Measurements from ENCODE around the gene GPATCH11.

The GPATCH11 gene

GRCh38 chr2:37104178-37104577 is 19.9 kb downstream of the GPATCH11 start:
- no peak for TF ChIP-seq POLR2A (IDR thresholded peaks at IDR 0.05; ENCODE audit: extremely low read depth, insufficient read length)
- no peak for TF ChIP-seq MAX (IDR thresholded peaks at IDR 0.05; ENCODE audit: low read depth, low read length)
- TF ChIP-seq MYC (IDR thresholded peaks at IDR 0.05; ENCODE audit: low read depth, low read length): no peak
- no peak for TF ChIP-seq CTCF (IDR thresholded peaks at IDR 0.05; ENCODE audit: low read depth, low read length)
- H3K4me3 ChIP-seq (ENCODE audit: low read depth, low read length): no peak overlapping the region
- DNase-seq (ENCODE audit: low read depth): no peak

- no peak for DNase-seq (ENCODE audit: low read depth)
- TF ChIP-seq POLR2A (IDR thresholded peaks at IDR 0.05; ENCODE audit: extremely low read depth, insufficient read length): no peak
- TF ChIP-seq MYC (IDR thresholded peaks at IDR 0.05; ENCODE audit: low read depth, low read length): no peak
- TF ChIP-seq CTCF (IDR thresholded peaks at IDR 0.05; ENCODE audit: low read depth, low read length): no peak
- no peak for TF ChIP-seq MAX (IDR thresholded peaks at IDR 0.05; ENCODE audit: low read depth, low read length)
These were observed 20.8 kb downstream of the GPATCH11 start for GRCh38 chr2:37105150-37105549.

GRCh38 chr2:37109523-37109922 is 25.2 kb downstream of the GPATCH11 start:
- no peak for DNase-seq (ENCODE audit: low read depth)
- TF ChIP-seq MAX (IDR thresholded peaks at IDR 0.05; ENCODE audit: low read depth, low read length) (no peak), POLR2A (IDR thresholded peaks at IDR 0.05; ENCODE audit: extremely low read depth, insufficient read length) (no peak), CTCF (IDR thresholded peaks at IDR 0.05; ENCODE audit: low read depth, low read length) (no peak), MYC (IDR thresholded peaks at IDR 0.05; ENCODE audit: low read depth, low read length) (no peak)

More at GRCh38 chr2:37105150-37105549, 20.8 kb downstream of the GPATCH11 start:
- no peak overlapping the region for H3K4me3 ChIP-seq (ENCODE audit: low read depth, low read length)

DNA sequence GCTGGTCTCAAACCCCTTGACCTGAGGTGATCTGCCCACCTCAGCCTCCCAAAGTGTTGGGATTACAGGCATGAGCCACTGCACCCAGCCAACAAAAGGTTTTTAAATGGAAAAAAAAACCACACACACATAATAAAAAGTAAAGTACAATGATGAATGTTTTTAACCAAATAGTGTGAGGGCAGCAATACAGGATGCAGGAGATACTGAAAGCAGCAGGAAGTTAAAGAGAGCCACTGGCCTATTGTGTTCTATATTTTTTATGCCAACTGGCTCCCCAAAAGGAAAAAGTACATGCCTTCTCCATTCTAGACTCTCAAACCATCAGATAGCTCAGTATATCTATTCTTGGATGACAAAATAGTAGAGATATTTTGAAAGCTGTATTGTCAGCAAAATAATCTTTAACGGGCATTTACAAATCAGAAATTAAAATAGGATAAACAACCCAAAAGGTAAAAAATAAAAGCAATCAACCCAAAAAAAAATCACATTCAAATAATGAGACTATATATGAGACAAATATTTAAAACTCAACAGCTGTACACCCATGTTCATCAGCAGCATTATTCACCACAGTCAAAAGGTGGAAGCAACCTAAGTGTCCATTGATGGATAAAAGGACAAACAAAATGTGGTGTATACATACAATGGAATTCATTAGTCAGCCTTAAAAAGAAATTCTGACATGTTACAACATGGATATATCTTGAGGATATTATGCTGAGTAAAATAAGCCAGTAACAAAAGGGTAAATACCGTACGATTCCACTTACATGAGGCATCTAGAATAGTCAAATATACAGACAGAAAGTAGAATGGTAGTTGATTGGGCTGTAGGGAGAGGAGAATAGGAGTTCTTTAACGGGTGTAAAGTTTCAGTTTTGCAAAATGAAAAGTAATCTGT is 26.2 kb downstream of the GPATCH11 start:
- DNase-seq (ENCODE audit: low read depth): no peak
- TF ChIP-seq MYC (IDR thresholded peaks at IDR 0.05; ENCODE audit: low read depth, low read length): no peak
- no peak overlapping the region for H3K4me3 ChIP-seq (ENCODE audit: low read depth, low read length)

More at GRCh38 chr2:37109523-37109922, 25.2 kb downstream of the GPATCH11 start:
- no peak overlapping the region for H3K4me3 ChIP-seq (ENCODE audit: low read depth, low read length)

- H3K4me3 ChIP-seq (ENCODE audit: low read depth, low read length): no peak overlapping the region
- DNase-seq (ENCODE audit: low read depth): no peak
- TF ChIP-seq POLR2A (IDR thresholded peaks at IDR 0.05; ENCODE audit: extremely low read depth, insufficient read length) (no peak), CTCF (IDR thresholded peaks at IDR 0.05; ENCODE audit: low read depth, low read length) (no peak), MYC (IDR thresholded peaks at IDR 0.05; ENCODE audit: low read depth, low read length) (no peak), MAX (IDR thresholded peaks at IDR 0.05; ENCODE audit: low read depth, low read length) (no peak)
These were observed 27.6 kb downstream of the GPATCH11 start for GRCh38 chr2:37111958-37112357.

DNA sequence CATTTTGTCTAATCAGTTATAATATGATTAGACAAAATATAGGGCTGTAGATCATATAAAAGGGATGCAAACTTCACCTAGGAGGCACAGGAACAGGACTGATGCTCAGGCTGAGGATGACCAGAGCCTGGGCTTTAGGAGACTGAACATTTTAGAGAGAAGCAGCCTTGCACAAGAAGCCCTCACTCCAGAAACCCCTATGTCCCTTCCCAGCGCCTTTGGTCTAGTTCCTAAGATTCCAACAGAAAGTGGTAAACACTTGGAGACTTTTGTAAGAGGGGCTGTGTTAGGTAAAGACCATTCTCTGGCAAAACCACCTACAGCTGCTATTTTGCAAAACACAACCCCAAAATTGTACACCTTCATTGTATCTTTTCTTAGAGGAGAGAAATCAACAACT is 33.2 kb downstream of the GPATCH11 start:
- H3K4me3 ChIP-seq (ENCODE audit: low read depth, low read length): no peak overlapping the region
- DNase-seq (ENCODE audit: low read depth): no peak
- TF ChIP-seq POLR2A (IDR thresholded peaks at IDR 0.05; ENCODE audit: extremely low read depth, insufficient read length) (no peak), MAX (IDR thresholded peaks at IDR 0.05; ENCODE audit: low read depth, low read length) (no peak), MYC (IDR thresholded peaks at IDR 0.05; ENCODE audit: low read depth, low read length) (no peak), CTCF (IDR thresholded peaks at IDR 0.05; ENCODE audit: low read depth, low read length) (no peak)
